Ascending aorta (tissue), 2 donors: Measurements from ENCODE around the gene PRPH. TPM values are rescaled to one million over a fixed set of nuclear protein-coding genes. Genes with fewer than 3 reads are reported as not detected.

ENCODE experiments used
- DNase-seq, 2 donors: peaks; one replicate each; pipeline ENCODE4 v3.0.0-alpha.2; 2019; ENCODE audit warnings: low spot score in 2 of 2
- H3K27ac ChIP-seq, 2 donors: fragments of 200-600 bp; sonication (generic); one replicate each; pipeline ENCODE4 v1.5.1; 2016 to 2017; ENCODE audit warnings: mild to moderate bottlenecking in 1 of 2
- H3K27me3 ChIP-seq: fragments of 200-600 bp; sonication (generic); one replicate; pipeline ENCODE4 v1.5.1; 2017
- H3K36me3 ChIP-seq, 2 donors: fragments of 200-600 bp; sonication (generic); one replicate each; pipeline ENCODE4 v1.5.1; 2016
- H3K4me1 ChIP-seq, 2 donors: fragments of 200-600 bp; sonication (generic); one replicate each; pipeline ENCODE4 v1.5.1; 2016 to 2017; ENCODE audit warnings: mild to moderate bottlenecking in 1 of 2
- H3K4me3 ChIP-seq, 2 donors: fragments of 200-600 bp; sonication (generic); one replicate each; pipeline ENCODE4 v1.5.1; 2016 to 2017; ENCODE audit warnings: mild to moderate bottlenecking in 1 of 2
- H3K9me3 ChIP-seq, 2 donors: fragments of 200-600 bp; sonication (generic); one replicate each; pipeline ENCODE4 v1.5.1; 2016
- intact Hi-C: fragments of 100-400 bp; cut with DNase I; formaldehyde crosslinking; loops from one replicate; pipeline ENCODE4 v1.15.1; 2023
- total RNA-seq: library from RNA; depleted of rRNA; stranded (reverse); fragments of >200 nt; gene quantifications from one replicate; pipeline ENCODE4 v1.1.0, GENCODE V29; 2016
- TF ChIP-seq, protein P1 (sequence below), 3 experiments: fragments of 200-600 bp in 2 of 3; fragments of 450-650 bp in 1 of 3; sonication (generic) in 2 of 3; IDR thresholded peaks; one replicate each; pipeline ENCODE4 v1.5.1; 2016 to 2019; ENCODE audit warnings: antibody characterized with exemption in 3 of 3, mild to moderate bottlenecking in 1 of 3, moderate library complexity in 1 of 3

PRPH gene
- total RNA-seq, 1 donor from 2014 or later: not detected

- no peaks in the 10 kb centered on the region for H3K9me3 ChIP-seq
- peaks cover 25% of the 10 kb centered on the region for H3K27me3 ChIP-seq
- intact Hi-C loops: loop anchor here (10.0 kb wide), 1 partner anchor 280 kb away; the partner anchor contains the start of genes KMT2D and RHEBL1
- DNase-seq: no peak
- no peaks in the 10 kb centered on the region for H3K36me3 ChIP-seq
- H3K4me1 ChIP-seq: peaks cover 34 to 50% of the 10 kb centered on the region in 2 donors
- TF ChIP-seq, protein P1, sequence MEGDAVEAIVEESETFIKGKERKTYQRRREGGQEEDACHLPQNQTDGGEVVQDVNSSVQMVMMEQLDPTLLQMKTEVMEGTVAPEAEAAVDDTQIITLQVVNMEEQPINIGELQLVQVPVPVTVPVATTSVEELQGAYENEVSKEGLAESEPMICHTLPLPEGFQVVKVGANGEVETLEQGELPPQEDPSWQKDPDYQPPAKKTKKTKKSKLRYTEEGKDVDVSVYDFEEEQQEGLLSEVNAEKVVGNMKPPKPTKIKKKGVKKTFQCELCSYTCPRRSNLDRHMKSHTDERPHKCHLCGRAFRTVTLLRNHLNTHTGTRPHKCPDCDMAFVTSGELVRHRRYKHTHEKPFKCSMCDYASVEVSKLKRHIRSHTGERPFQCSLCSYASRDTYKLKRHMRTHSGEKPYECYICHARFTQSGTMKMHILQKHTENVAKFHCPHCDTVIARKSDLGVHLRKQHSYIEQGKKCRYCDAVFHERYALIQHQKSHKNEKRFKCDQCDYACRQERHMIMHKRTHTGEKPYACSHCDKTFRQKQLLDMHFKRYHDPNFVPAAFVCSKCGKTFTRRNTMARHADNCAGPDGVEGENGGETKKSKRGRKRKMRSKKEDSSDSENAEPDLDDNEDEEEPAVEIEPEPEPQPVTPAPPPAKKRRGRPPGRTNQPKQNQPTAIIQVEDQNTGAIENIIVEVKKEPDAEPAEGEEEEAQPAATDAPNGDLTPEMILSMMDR (IDR thresholded peaks at IDR 0.05): no peak
- peak overlapping the region; percentile 41 to 69 for H3K4me3 ChIP-seq
- H3K27ac ChIP-seq: no peak overlapping the region
Measured at GRCh38 chr12:49344486-49345050, 49.6 kb downstream of the PRPH start.

DNA sequence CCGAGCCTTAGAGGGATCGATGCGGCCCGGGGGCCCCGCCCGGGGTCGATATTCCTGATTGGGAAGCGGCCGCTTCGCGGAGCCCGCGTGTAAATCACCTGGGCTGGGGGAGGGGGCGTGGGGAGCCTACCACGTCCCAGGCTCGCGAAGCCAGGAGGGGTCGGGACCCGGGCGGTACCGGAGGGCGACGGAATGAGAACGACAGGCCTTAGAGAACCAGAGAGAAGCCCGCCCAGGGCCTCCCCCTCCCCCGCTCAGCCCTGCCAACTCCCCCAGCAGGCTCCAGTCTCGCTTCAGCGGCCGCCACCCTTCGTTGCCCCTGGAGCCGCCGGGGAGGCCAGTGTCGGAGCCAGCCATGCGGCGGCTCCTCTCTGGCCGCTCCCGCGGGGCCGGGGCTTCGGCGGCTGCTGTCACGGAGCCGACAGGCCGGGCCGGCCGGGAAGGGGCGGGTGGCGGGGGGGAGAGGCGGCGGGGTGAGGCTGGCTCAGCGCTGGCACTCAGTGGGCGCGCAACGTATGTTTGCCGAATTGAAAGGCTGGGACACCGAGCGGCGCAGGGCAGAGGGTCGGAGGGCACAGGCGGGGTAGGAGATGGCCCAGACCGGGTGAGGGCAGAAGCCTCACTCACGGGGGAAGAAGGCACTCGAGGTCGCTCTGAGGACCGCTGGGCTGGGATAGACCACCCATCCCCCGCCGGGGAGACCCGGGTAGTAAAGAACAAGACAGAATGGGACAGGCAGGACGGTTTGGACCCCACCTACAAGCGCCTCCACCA lies 50.3 kb downstream of the PRPH start:
- no peak for DNase-seq
- TF ChIP-seq, protein P1 (IDR thresholded peaks at IDR 0.05): no peak
- intact Hi-C loops: loop anchor here (10.0 kb wide), 1 partner anchor 280 kb away; the partner anchor contains the start of genes KMT2D and RHEBL1
- Histone ChIP-seq H3K27me3 (peaks cover 25% of the 10 kb centered on the region), H3K9me3 (no peaks in the 10 kb centered on the region), H3K4me1 (peaks cover 34 to 50% of the 10 kb centered on the region in 2 donors), H3K27ac (no peak overlapping the region), H3K36me3 (no peaks in the 10 kb centered on the region), H3K4me3 (peak overlapping the region; percentile 41 to 69)

- no peak for DNase-seq
- TF ChIP-seq, protein P1 (IDR thresholded peaks at IDR 0.05): no peak
- peaks cover 34 to 50% of the 10 kb centered on the region in 2 donors for H3K4me1 ChIP-seq
Measured at GRCh38 chr12:49345825-49346658, 51.1 kb downstream of the PRPH start.

DNA sequence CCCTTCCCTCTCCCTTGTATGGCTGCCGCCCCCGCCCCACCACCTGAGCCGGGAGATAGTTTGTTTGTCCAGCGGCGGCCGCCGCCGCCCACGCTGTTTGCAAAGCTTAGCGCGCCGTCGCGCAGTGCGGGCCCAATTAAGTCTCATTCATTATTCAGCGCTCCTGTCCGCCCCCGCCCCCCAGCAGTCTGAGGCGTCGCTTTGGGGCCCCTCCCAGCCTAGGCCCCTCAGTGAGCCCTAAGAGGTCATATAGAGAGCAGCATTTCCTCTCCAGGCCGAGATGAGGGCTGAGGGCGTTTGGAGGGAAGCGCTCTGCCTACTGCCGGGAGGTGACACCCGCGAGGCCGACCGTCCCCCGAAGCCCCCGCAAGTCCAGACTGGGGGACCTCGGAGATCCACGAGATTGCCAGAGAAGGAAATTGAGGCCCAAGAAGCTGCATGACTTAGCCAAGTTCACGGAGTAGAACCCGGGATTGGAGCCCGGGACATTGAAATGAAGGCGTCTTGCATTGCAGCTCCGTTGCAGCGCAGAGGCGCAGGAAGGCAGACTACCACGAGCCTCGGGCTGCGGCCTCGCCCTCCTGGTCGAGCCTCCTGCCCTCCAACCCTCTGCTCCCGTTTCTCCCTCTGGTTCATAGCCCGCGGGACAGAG lies 51.8 kb downstream of the PRPH start, which contains the start of gene DNAJC22:
TSS of gene DNAJC22 (plus strand) at position 230 of the 652 bp plus-strand sequence. CDS start 1,985 bp downstream, outside the sequence.
- TF ChIP-seq, protein P1 (IDR thresholded peaks at IDR 0.05): no peak
- H3K4me1 ChIP-seq: peaks cover 34 to 50% of the 10 kb centered on the region in 2 donors
- H3K27me3 ChIP-seq: peaks cover 25% of the 10 kb centered on the region

More at GRCh38 chr12:49345825-49346658, 51.1 kb downstream of the PRPH start:
- H3K4me3 ChIP-seq: peak overlapping the region; percentile 41 to 69
- H3K27ac ChIP-seq: no peak overlapping the region
- H3K36me3 ChIP-seq: no peaks in the 10 kb centered on the region
- peaks cover 25% of the 10 kb centered on the region for H3K27me3 ChIP-seq
- intact Hi-C loops: loop anchor here (10.0 kb wide), 1 partner anchor 281 kb away; the partner anchor contains the start of genes KMT2D and RHEBL1
- no peaks in the 10 kb centered on the region for H3K9me3 ChIP-seq

More for the DNA sequence above, 51.8 kb downstream of the PRPH start, which contains the start of gene DNAJC22:
- peak within 1 kb of the TSS; percentile 41 to 69 for H3K4me3 ChIP-seq
- no peaks in the 10 kb centered on the region for H3K9me3 ChIP-seq
- intact Hi-C loops: loop anchor here (10.0 kb wide), 1 partner anchor 282 kb away; the partner anchor contains the start of genes KMT2D and RHEBL1
- H3K36me3 ChIP-seq: no peaks in the 10 kb centered on the region
- no peak within 1 kb of the TSS for H3K27ac ChIP-seq
- no peak for DNase-seq
